ENCODE results near the gene DENND1A.

GRCh38 chr9:123659358-123659757 is 270.6 kb downstream of the DENND1A start:
- TF ChIP-seq PKNOX1 (IDR thresholded peaks at IDR 0.05): no peak
- no peak for TF ChIP-seq FOXK2 (IDR thresholded peaks at IDR 0.05)
- TF ChIP-seq SUZ12 (IDR thresholded peaks at IDR 0.05): no peak

All from HEK293T (cell line).